Measurements from ENCODE around the gene TRNAU1AP.

The TRNAU1AP gene

GRCh38 chr1:28604962-28605361, 52.1 kb downstream of the TRNAU1AP start:
- DNase-seq (ENCODE audit: low read depth, low spot score) = no peak

- peak; percentile 44 for DNase-seq (ENCODE audit: low read depth, low spot score)
Observed at GRCh38 chr1:28606771-28607170, 53.9 kb downstream of the TRNAU1AP start.

- no peak for DNase-seq (ENCODE audit: low read depth, low spot score)
Observed at GRCh38 chr1:28613175-28613574, 60.3 kb downstream of the TRNAU1AP start.

Data from astrocyte of the hippocampus (primary cell).